Neuronal stem cell (in vitro differentiated cells): ENCODE data around the gene TLL1.

Source experiments
- DNase-seq: peaks from one replicate; pipeline ENCODE4 v3.0.0-alpha.2; 2013; ENCODE audit warnings: low spot score
- H2AFZ ChIP-seq: one replicate; pipeline ENCODE4 v1.6.1; 2013; ENCODE audit warnings: mild to moderate bottlenecking, low read length, inconsistent platforms
- H2AK5ac ChIP-seq: 2 replicates; pipeline ENCODE4 v1.6.1; 2013; ENCODE audit warnings: low read depth, mild to moderate bottlenecking, inconsistent platforms, low read length, moderate library complexity, mixed read lengths
- H2BK120ac ChIP-seq: 2 replicates; pipeline ENCODE4 v1.6.1; 2013; ENCODE audit warnings: low read depth, mild to moderate bottlenecking, inconsistent platforms, low read length, moderate library complexity, mixed read lengths
- H2BK12ac ChIP-seq: one replicate; pipeline ENCODE4 v1.6.1; 2013; ENCODE audit warnings: low read length, inconsistent platforms
- H2BK15ac ChIP-seq: 2 replicates; pipeline ENCODE4 v1.6.1; 2013; ENCODE audit warnings: mild to moderate bottlenecking, low read length, inconsistent platforms, mixed read lengths
- H2BK5ac ChIP-seq: one replicate; pipeline ENCODE4 v1.6.1; 2013; ENCODE audit warnings: inconsistent platforms, mild to moderate bottlenecking, low read length, moderate library complexity
- H3K14ac ChIP-seq: one replicate; pipeline ENCODE4 v1.6.1; 2013; ENCODE audit warnings: low read length, inconsistent platforms
- H3K18ac ChIP-seq: 2 replicates; pipeline ENCODE4 v1.6.1; 2013; ENCODE audit warnings: low read length, inconsistent platforms
- H3K23ac ChIP-seq: 2 replicates; pipeline ENCODE4 v1.6.1; 2013; ENCODE audit warnings: low read depth, mild to moderate bottlenecking, mixed read lengths, low read length, inconsistent platforms; ENCODE audit not compliant: poor library complexity
- H3K27ac ChIP-seq: replicated peaks from 3 replicates; pipeline ENCODE4 v1.5.1; 2013; ENCODE audit warnings: low read length, inconsistent platforms
- H3K27me3 ChIP-seq, 3 experiments: 2 replicates each; pipeline ENCODE4 v1.6.1; 2013; ENCODE audit warnings: low read length in 3 of 3, mild to moderate bottlenecking in 2 of 3, inconsistent platforms in 1 of 3, low read depth in 1 of 3, mixed read lengths in 1 of 3, moderate library complexity in 1 of 3; ENCODE audit not compliant: control insufficient read depth in 3 of 3, insufficient read depth in 3 of 3
- H3K36me3 ChIP-seq, 2 donors: replicated peaks in 1 of 2; 2 replicates each; pipeline ENCODE4 v1.6.1; 2013; ENCODE audit warnings: low read length in 2 of 2; ENCODE audit not compliant: control insufficient read depth in 2 of 2, insufficient read depth in 2 of 2
- H3K4ac ChIP-seq: 2 replicates; pipeline ENCODE4 v1.6.1; 2013; ENCODE audit warnings: inconsistent platforms, mild to moderate bottlenecking, low read length, moderate library complexity
- H3K4me1 ChIP-seq, 2 donors: 1 replicate in 1 of 2; 2 replicates in 1 of 2; pipeline ENCODE4 v1.6.1; 2013; ENCODE audit warnings: low read length in 2 of 2, low read depth in 1 of 2; ENCODE audit not compliant: control insufficient read depth in 2 of 2, insufficient read depth in 1 of 2
- H3K4me2 ChIP-seq: one replicate; pipeline ENCODE4 v1.6.1; 2013; ENCODE audit warnings: mild to moderate bottlenecking, low read length, inconsistent platforms; ENCODE audit not compliant: insufficient read depth, poor library complexity, severe bottlenecking
- H3K4me3 ChIP-seq, 2 donors: 2 replicates each; pipeline ENCODE4 v1.5.1; 2013; ENCODE audit warnings: low read length in 2 of 2, mild to moderate bottlenecking in 2 of 2, inconsistent platforms in 1 of 2, moderate library complexity in 1 of 2
- H3K79me1 ChIP-seq: one replicate; pipeline ENCODE4 v1.6.1; 2013; ENCODE audit warnings: low read depth, mild to moderate bottlenecking, inconsistent platforms, low read length, moderate library complexity
- H3K9ac ChIP-seq: one replicate; pipeline ENCODE4 v1.6.1; 2013; ENCODE audit warnings: mild to moderate bottlenecking, low read depth, low read length, inconsistent platforms; ENCODE audit not compliant: poor library complexity
- H3K9me3 ChIP-seq, 2 donors: replicated peaks in 1 of 2; 2 replicates each; pipeline versions ENCODE3 to v1.6.1; 2013; ENCODE audit warnings: low read length in 2 of 2, mild to moderate bottlenecking in 2 of 2, inconsistent platforms in 1 of 2, low read depth in 1 of 2, mixed read lengths in 1 of 2, moderate library complexity in 1 of 2; ENCODE audit not compliant: control insufficient read depth in 2 of 2, insufficient read depth in 1 of 2
- H4K8ac ChIP-seq: one replicate; pipeline ENCODE4 v1.6.1; 2013; ENCODE audit warnings: low read depth, mild to moderate bottlenecking, inconsistent platforms, low read length, moderate library complexity
- H4K91ac ChIP-seq: one replicate; pipeline ENCODE4 v1.6.1; 2013; ENCODE audit warnings: low read length, low read depth, mild to moderate bottlenecking, inconsistent platforms; ENCODE audit not compliant: poor library complexity
- WGBS, 2 donors: extraction: QIAGEN DNeasy Blood & Tissue Kit; methylation state at CpG; one replicate each; pipeline ENCODE4 v1.1.7; 2013; ENCODE audit warnings: missing lambda C conversion rate in 2 of 2, mixed read lengths in 1 of 2; ENCODE audit not compliant: insufficient read length in 2 of 2, insufficient replicate concordance in 1 of 2; ENCODE audit errors: extremely low coverage in 2 of 2; 5-methylcytosine and 5-hydroxymethylcytosine counted together

Gene TLL1

GRCh38 chr4:166075599-166075998 is 202.6 kb downstream of the TLL1 start:
- Histone ChIP-seq H3K4me2 (no peak overlapping the region), H3K9ac (no peak overlapping the region), H2BK5ac (no peak overlapping the region), H3K4me3 (no peak overlapping the region), H3K27me3 (no peaks in the 10 kb centered on the region), H2AFZ (no peak overlapping the region), H3K23ac (no peak overlapping the region), H2BK12ac (no peak overlapping the region), H3K27ac (no peak overlapping the region), H3K79me1 (no peaks in the 10 kb centered on the region), H3K9me3 (no peaks in the 10 kb centered on the region), H4K91ac (no peak overlapping the region), H2BK15ac (no peak overlapping the region), H3K14ac (no peak overlapping the region), H2BK120ac (no peak overlapping the region), H3K4ac (no peak overlapping the region), H4K8ac (no peak overlapping the region), H3K18ac (no peak overlapping the region), H2AK5ac (no peak overlapping the region), H3K36me3 (no peaks in the 10 kb centered on the region), H3K4me1 (no peaks in the 10 kb centered on the region)
- WGBS, 2 donors = no CpG with 5 or more reads among the region's 1 CpG
- DNase-seq = no peak

DNA sequence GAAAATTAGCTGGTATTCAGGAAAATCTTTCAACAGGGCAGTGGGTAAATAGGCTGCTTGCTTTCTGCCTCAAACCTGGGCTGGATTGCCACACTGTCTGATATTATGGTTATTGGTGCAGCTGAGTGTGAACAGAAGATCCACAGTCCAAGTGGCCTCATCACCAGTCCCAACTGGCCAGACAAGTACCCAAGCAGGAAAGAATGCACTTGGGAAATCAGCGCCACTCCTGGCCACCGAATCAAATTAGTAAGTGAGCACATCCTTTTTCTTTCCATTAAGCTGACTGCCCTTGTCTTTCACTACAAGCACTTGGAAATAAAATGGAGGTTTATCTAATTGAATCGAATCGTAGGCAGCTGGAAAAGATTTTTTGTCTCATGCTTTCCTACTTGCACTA is 204.7 kb downstream of the TLL1 start:
- H2AFZ ChIP-seq = no peak overlapping the region
- DNase-seq = no peak
- H3K27me3 ChIP-seq = no peaks in the 10 kb centered on the region
- H2AK5ac ChIP-seq = no peak overlapping the region
- H3K23ac ChIP-seq = no peak overlapping the region
- H3K9ac ChIP-seq = no peak overlapping the region
- peak overlapping the region; percentile 3 for H4K8ac ChIP-seq
- no peaks in the 10 kb centered on the region for H3K36me3 ChIP-seq
- H3K27ac ChIP-seq = no peak overlapping the region
- no peak overlapping the region for H3K4me2 ChIP-seq
- H3K18ac ChIP-seq = no peak overlapping the region
- no peak overlapping the region for H3K14ac ChIP-seq
- no CpG with 5 or more reads among the region's 4 CpGs for WGBS, 2 donors
- H3K4me3 ChIP-seq = no peak overlapping the region
- H2BK15ac ChIP-seq = no peak overlapping the region
- no peak overlapping the region for H2BK5ac ChIP-seq
- H2BK120ac ChIP-seq = no peak overlapping the region
- H2BK12ac ChIP-seq = no peak overlapping the region
- no peaks in the 10 kb centered on the region for H3K79me1 ChIP-seq
- H4K91ac ChIP-seq = no peak overlapping the region
- no peak overlapping the region for H3K4ac ChIP-seq
- H3K9me3 ChIP-seq = no peaks in the 10 kb centered on the region
- no peaks in the 10 kb centered on the region for H3K4me1 ChIP-seq

- no peaks in the 10 kb centered on the region for H3K4me1 ChIP-seq
- no peak overlapping the region for H3K14ac ChIP-seq
- no peaks in the 10 kb centered on the region for H3K27me3 ChIP-seq
- no peak overlapping the region for H2BK5ac ChIP-seq
- H3K23ac ChIP-seq = no peak overlapping the region
- no peak overlapping the region for H3K4me3 ChIP-seq
- H3K9me3 ChIP-seq = no peaks in the 10 kb centered on the region
- no peak overlapping the region for H2BK120ac ChIP-seq
- H3K4ac ChIP-seq = no peak overlapping the region
- no peak for DNase-seq
- no peak overlapping the region for H3K9ac ChIP-seq
- no peaks in the 10 kb centered on the region for H3K79me1 ChIP-seq
- H3K27ac ChIP-seq = no peak overlapping the region
- H2BK15ac ChIP-seq = no peak overlapping the region
- H4K91ac ChIP-seq = no peak overlapping the region
- no peak overlapping the region for H3K18ac ChIP-seq
- H3K4me2 ChIP-seq = no peak overlapping the region
- H3K36me3 ChIP-seq = no peaks in the 10 kb centered on the region
- no CpG with 5 or more reads among the region's 3 CpGs for WGBS, 2 donors
- no peak overlapping the region for H2BK12ac ChIP-seq
- no peak overlapping the region for H2AFZ ChIP-seq
- H2AK5ac ChIP-seq = no peak overlapping the region
- no peak overlapping the region for H4K8ac ChIP-seq
Measured at GRCh38 chr4:166078383-166078782, 205.3 kb downstream of the TLL1 start.

- H4K91ac ChIP-seq = no peak overlapping the region
- H2BK120ac ChIP-seq = no peak overlapping the region
- no peak overlapping the region for H4K8ac ChIP-seq
- H2BK15ac ChIP-seq = no peak overlapping the region
- H3K9ac ChIP-seq = no peak overlapping the region
- H3K4ac ChIP-seq = no peak overlapping the region
- H2BK12ac ChIP-seq = no peak overlapping the region
- no peak overlapping the region for H3K4me3 ChIP-seq
- no peak overlapping the region for H2BK5ac ChIP-seq
- no peaks in the 10 kb centered on the region for H3K36me3 ChIP-seq
- H3K4me2 ChIP-seq = no peak overlapping the region
- no peak overlapping the region for H2AFZ ChIP-seq
- H3K23ac ChIP-seq = no peak overlapping the region
- H3K27me3 ChIP-seq = no peaks in the 10 kb centered on the region
- H3K27ac ChIP-seq = no peak overlapping the region
- H3K79me1 ChIP-seq = no peaks in the 10 kb centered on the region
- no peaks in the 10 kb centered on the region for H3K9me3 ChIP-seq
- no peak overlapping the region for H2AK5ac ChIP-seq
- DNase-seq = no peak
- H3K14ac ChIP-seq = no peak overlapping the region
- H3K4me1 ChIP-seq = no peaks in the 10 kb centered on the region
- H3K18ac ChIP-seq = no peak overlapping the region
- no CpG with 5 or more reads among the region's 2 CpGs for WGBS, 2 donors
Measured at GRCh38 chr4:166078955-166079354, 205.9 kb downstream of the TLL1 start.
